Activated CD4-positive, CD25-positive, alpha-beta regulatory T cell treated with anti-CD3 and anti-CD28 coated beads, Interleukin-2, amount 50 U/mL, for 16 hours (primary cell): ENCODE results near the gene APH1B.
"Not testable (repeated sequence)": the region's sequence is repeated elsewhere in the genome, so short reads cannot be mapped to it uniquely, and the experiment has no call there.

Experiments
- DNase-seq: peaks from one replicate; pipeline ENCODE4 v3.0.0-alpha.2; 2020; ENCODE audit warnings: low read depth, low spot score

The APH1B gene

GRCh38 chr15:63277038-63277892 is at the start of gene APH1B:
TSS of gene APH1B (plus strand) at chr15:63277605. CDS start at chr15:63277624, 19 bp downstream.
- DNase-seq, result peak; percentile 49

- no peak for DNase-seq
Observed at GRCh38 chr15:63227689-63228088, 49.7 kb upstream of the APH1B start.

- DNase-seq, result no peak
Observed at GRCh38 chr15:63231206-63231605, 46.2 kb upstream of the APH1B start.

- no peak for DNase-seq
Observed at GRCh38 chr15:63231706-63232105, 45.7 kb upstream of the APH1B start.

GRCh38 chr15:63232405-63232804 is 45.0 kb upstream of the APH1B start:
- no peak for DNase-seq

- DNase-seq, result no peak
Observed at GRCh38 chr15:63232943-63233342, 44.5 kb upstream of the APH1B start.

GRCh38 chr15:63233667-63234423 is 43.6 kb upstream of the APH1B start:
- no peak for DNase-seq

GRCh38 chr15:63234451-63234870 is 42.9 kb upstream of the APH1B start:
- DNase-seq, result no peak

- no peak for DNase-seq
Observed at GRCh38 chr15:63236272-63236671, 41.1 kb upstream of the APH1B start.

GRCh38 chr15:63237086-63237485 is 40.3 kb upstream of the APH1B start:
- not testable (repeated sequence) for DNase-seq

- DNase-seq, result no peak
Observed at GRCh38 chr15:63238171-63238570, 39.2 kb upstream of the APH1B start.

GRCh38 chr15:63238796-63239195 is 38.6 kb upstream of the APH1B start:
- no peak for DNase-seq

- no peak for DNase-seq
Observed at GRCh38 chr15:63240109-63240508, 37.3 kb upstream of the APH1B start.

- no peak for DNase-seq
Observed at GRCh38 chr15:63241316-63241715, 36.1 kb upstream of the APH1B start.

GRCh38 chr15:63243101-63243500 is 34.3 kb upstream of the APH1B start:
- no peak for DNase-seq

- DNase-seq, result no peak
Observed at GRCh38 chr15:63243776-63244175, 33.6 kb upstream of the APH1B start.

GRCh38 chr15:63244399-63244798 is 33.0 kb upstream of the APH1B start:
- no peak for DNase-seq

- DNase-seq, result no peak
Observed at GRCh38 chr15:63244976-63245645, 32.3 kb upstream of the APH1B start.

- DNase-seq, result no peak
Observed at GRCh38 chr15:63246691-63247469, 30.5 kb upstream of the APH1B start.

GRCh38 chr15:63250312-63250965 is 27.0 kb upstream of the APH1B start:
- no peak for DNase-seq

- DNase-seq, result no peak
Observed at GRCh38 chr15:63251701-63252100, 25.7 kb upstream of the APH1B start.
